Measurements from ENCODE around the gene PPHLN1.
A peak's percentile ranks its signal among the peaks of the same experiment; 100 is the strongest.
"Not testable (repeated sequence)": the region's sequence is repeated elsewhere in the genome, so short reads cannot be mapped to it uniquely, and the experiment has no call there.

The PPHLN1 gene

GRCh38 chr12:42323856-42324255, 2.1 kb upstream of the PPHLN1 start:
- H3K79me1 ChIP-seq (ENCODE audit: low read length): peaks cover 10% of the 10 kb centered on the region
- H3K27ac ChIP-seq (ENCODE audit: low read depth, low read length): no peak overlapping the region
- H3K4me3 ChIP-seq (ENCODE audit: low read length): no peak overlapping the region
- DNase-seq: no peak
- H2AK5ac ChIP-seq (ENCODE audit: low read length): no peak overlapping the region
- no peak overlapping the region for H4K5ac ChIP-seq (ENCODE audit: low read length)
- no peak overlapping the region for H2BK15ac ChIP-seq (replicated peaks; ENCODE audit: low read depth)
- H3K4me1 ChIP-seq (ENCODE audit: control insufficient read depth, low read depth, low read length): peaks cover 6% of the 10 kb centered on the region
- no peak overlapping the region for H3K9ac ChIP-seq (ENCODE audit: low read length)
- no peak overlapping the region for H3K4ac ChIP-seq (ENCODE audit: low read depth, low read length)
- H3K79me2 ChIP-seq (ENCODE audit: control insufficient read depth, insufficient read depth, low read length): peaks cover 27% of the 10 kb centered on the region
- no peaks in the 10 kb centered on the region for H3K27me3 ChIP-seq (ENCODE audit: insufficient read depth, low read length, poor library complexity)
- H3K18ac ChIP-seq (ENCODE audit: low read length): no peak overlapping the region
- no peak overlapping the region for H4K8ac ChIP-seq (ENCODE audit: low read depth, low read length)
- H2BK5ac ChIP-seq (ENCODE audit: low read length): no peak overlapping the region
- H3K23ac ChIP-seq (ENCODE audit: low read length): no peak overlapping the region
- H3K36me3 ChIP-seq (ENCODE audit: control insufficient read depth, insufficient read depth, low read length): no peaks in the 10 kb centered on the region
- H2BK120ac ChIP-seq (ENCODE audit: low read depth, low read length): no peak overlapping the region
- H3K56ac ChIP-seq (ENCODE audit: low read length): no peak overlapping the region
- WGBS (ENCODE audit: extremely low coverage, insufficient coverage, low lambda C conversion rate): no CpG with 5 or more reads among the region's 6 CpGs
- no peak overlapping the region for H3K4me2 ChIP-seq (ENCODE audit: low read length)

- H3K79me1 ChIP-seq (ENCODE audit: low read length): peaks cover 10% of the 10 kb centered on the region
- no peak overlapping the region for H2BK15ac ChIP-seq (replicated peaks; ENCODE audit: low read depth)
- no peak overlapping the region for H2BK120ac ChIP-seq (ENCODE audit: low read depth, low read length)
- H3K79me2 ChIP-seq (ENCODE audit: control insufficient read depth, insufficient read depth, low read length): peaks cover 34% of the 10 kb centered on the region
- peak overlapping the region; percentile 92 for H3K4me3 ChIP-seq (ENCODE audit: low read length)
- peak overlapping the region; percentile 69 for H3K4me2 ChIP-seq (ENCODE audit: low read length)
- H3K27ac ChIP-seq (ENCODE audit: low read depth, low read length): peak overlapping the region; percentile 92
- peaks cover 6% of the 10 kb centered on the region for H3K4me1 ChIP-seq (ENCODE audit: control insufficient read depth, low read depth, low read length)
- no peak overlapping the region for H3K4ac ChIP-seq (ENCODE audit: low read depth, low read length)
- no peak overlapping the region for H3K18ac ChIP-seq (ENCODE audit: low read length)
- no peak overlapping the region for H3K23ac ChIP-seq (ENCODE audit: low read length)
- no peak for DNase-seq
- H3K56ac ChIP-seq (ENCODE audit: low read length): peak overlapping the region; percentile 91
- no peaks in the 10 kb centered on the region for H3K36me3 ChIP-seq (ENCODE audit: control insufficient read depth, insufficient read depth, low read length)
- H4K8ac ChIP-seq (ENCODE audit: low read depth, low read length): no peak overlapping the region
- H3K27me3 ChIP-seq (ENCODE audit: insufficient read depth, low read length, poor library complexity): no peaks in the 10 kb centered on the region
- no peak overlapping the region for H2AK5ac ChIP-seq (ENCODE audit: low read length)
- H3K9ac ChIP-seq (ENCODE audit: low read length): peak overlapping the region; percentile 72
- H4K5ac ChIP-seq (ENCODE audit: low read length): no peak overlapping the region
- no peak overlapping the region for H2BK5ac ChIP-seq (ENCODE audit: low read length)
- no CpG with 5 or more reads among the region's 7 CpGs for WGBS (ENCODE audit: extremely low coverage, insufficient coverage, low lambda C conversion rate)
Observed at GRCh38 chr12:42325326-42325652, 678 bp upstream of the PPHLN1 start.

GRCh38 chr12:42326541-42327226, 717 bp downstream of the PPHLN1 start:
- Histone ChIP-seq H4K8ac (ENCODE audit: low read depth, low read length) (no peak overlapping the region), H3K4me1 (ENCODE audit: control insufficient read depth, low read depth, low read length) (peaks cover 6% of the 10 kb centered on the region), H2BK120ac (ENCODE audit: low read depth, low read length) (no peak overlapping the region), H3K27me3 (ENCODE audit: insufficient read depth, low read length, poor library complexity) (no peaks in the 10 kb centered on the region), H3K23ac (ENCODE audit: low read length) (no peak overlapping the region), H3K79me2 (ENCODE audit: control insufficient read depth, insufficient read depth, low read length) (peaks cover 44% of the 10 kb centered on the region), H3K36me3 (ENCODE audit: control insufficient read depth, insufficient read depth, low read length) (no peaks in the 10 kb centered on the region), H3K27ac (ENCODE audit: low read depth, low read length) (no peak overlapping the region), H3K4me2 (ENCODE audit: low read length) (peak overlapping the region; percentile 90), H3K18ac (ENCODE audit: low read length) (no peak overlapping the region), H3K9ac (ENCODE audit: low read length) (peak overlapping the region; percentile 87), H3K56ac (ENCODE audit: low read length) (peak overlapping the region; percentile 87), H2AK5ac (ENCODE audit: low read length) (no peak overlapping the region), H4K5ac (ENCODE audit: low read length) (no peak overlapping the region), H2BK15ac (replicated peaks; ENCODE audit: low read depth) (no peak overlapping the region), H3K4me3 (ENCODE audit: low read length) (peak overlapping the region; percentile 92), H3K79me1 (ENCODE audit: low read length) (peaks cover 10% of the 10 kb centered on the region), H2BK5ac (ENCODE audit: low read length) (no peak overlapping the region), H3K4ac (ENCODE audit: low read depth, low read length) (no peak overlapping the region)
- peak; percentile 11 for DNase-seq
- WGBS (ENCODE audit: extremely low coverage, insufficient coverage, low lambda C conversion rate): no CpG with 5 or more reads among the region's 13 CpGs

GRCh38 chr12:42327227-42327590, 1.2 kb downstream of the PPHLN1 start:
- Histone ChIP-seq H3K56ac (ENCODE audit: low read length) (peak overlapping the region; percentile 87), H3K27me3 (ENCODE audit: insufficient read depth, low read length, poor library complexity) (no peaks in the 10 kb centered on the region), H3K18ac (ENCODE audit: low read length) (no peak overlapping the region), H3K4me2 (ENCODE audit: low read length) (peak overlapping the region; percentile 90), H3K79me1 (ENCODE audit: low read length) (peaks cover 10% of the 10 kb centered on the region), H3K4me1 (ENCODE audit: control insufficient read depth, low read depth, low read length) (peaks cover 6% of the 10 kb centered on the region), H2BK5ac (ENCODE audit: low read length) (no peak overlapping the region), H3K4ac (ENCODE audit: low read depth, low read length) (no peak overlapping the region), H3K79me2 (ENCODE audit: control insufficient read depth, insufficient read depth, low read length) (peaks cover 49% of the 10 kb centered on the region), H2BK120ac (ENCODE audit: low read depth, low read length) (no peak overlapping the region), H3K27ac (ENCODE audit: low read depth, low read length) (no peak overlapping the region), H4K5ac (ENCODE audit: low read length) (no peak overlapping the region), H3K9ac (ENCODE audit: low read length) (peak overlapping the region; percentile 87), H2AK5ac (ENCODE audit: low read length) (no peak overlapping the region), H3K36me3 (ENCODE audit: control insufficient read depth, insufficient read depth, low read length) (no peaks in the 10 kb centered on the region), H4K8ac (ENCODE audit: low read depth, low read length) (no peak overlapping the region), H3K4me3 (ENCODE audit: low read length) (no peak overlapping the region), H2BK15ac (replicated peaks; ENCODE audit: low read depth) (no peak overlapping the region), H3K23ac (ENCODE audit: low read length) (no peak overlapping the region)
- DNase-seq: no peak
- WGBS (ENCODE audit: extremely low coverage, insufficient coverage, low lambda C conversion rate): no CpG with 5 or more reads among the region's 2 CpGs

GRCh38 chr12:42330097-42330496, 4.1 kb downstream of the PPHLN1 start:
- H3K79me2 ChIP-seq (ENCODE audit: control insufficient read depth, insufficient read depth, low read length): peaks cover 57% of the 10 kb centered on the region
- not testable (repeated sequence) for H2BK120ac ChIP-seq (ENCODE audit: low read depth, low read length); H3K9ac ChIP-seq (ENCODE audit: low read length); H3K4me3 ChIP-seq (ENCODE audit: low read length); H3K4me2 ChIP-seq (ENCODE audit: low read length); H4K5ac ChIP-seq (ENCODE audit: low read length); H2BK5ac ChIP-seq (ENCODE audit: low read length); H3K27ac ChIP-seq (ENCODE audit: low read depth, low read length); H4K8ac ChIP-seq (ENCODE audit: low read depth, low read length); H2BK15ac ChIP-seq (replicated peaks; ENCODE audit: low read depth); DNase-seq; H2AK5ac ChIP-seq (ENCODE audit: low read length); H3K27me3 ChIP-seq (ENCODE audit: insufficient read depth, low read length, poor library complexity); H3K18ac ChIP-seq (ENCODE audit: low read length); H3K23ac ChIP-seq (ENCODE audit: low read length); H3K56ac ChIP-seq (ENCODE audit: low read length); H3K36me3 ChIP-seq (ENCODE audit: control insufficient read depth, insufficient read depth, low read length); H3K4ac ChIP-seq (ENCODE audit: low read depth, low read length); H3K4me1 ChIP-seq (ENCODE audit: control insufficient read depth, low read depth, low read length)
- H3K79me1 ChIP-seq (ENCODE audit: low read length): peaks cover 10% of the 10 kb centered on the region
- WGBS (ENCODE audit: extremely low coverage, insufficient coverage, low lambda C conversion rate): no CpG with 5 or more reads among the region's 11 CpGs

Measured in mesendoderm (in vitro differentiated cells).